Measurements from ENCODE around the gene CYP27C1. TPM values are rescaled to one million over a fixed set of nuclear protein-coding genes. Genes with fewer than 3 reads are reported as not detected.

The CYP27C1 gene
- total RNA-seq, 4 donors from 2014 or later: 0.24 to 0.44 (median 0.37) TPM; not detected in 1

GRCh38 chr2:127182626-127183458 lies 37.3 kb downstream of the CYP27C1 start:
- no peak for ATAC-seq (ENCODE audit: low FRiP score)

GRCh38 chr2:127181851-127182250 lies 38.2 kb downstream of the CYP27C1 start:
- ATAC-seq (ENCODE audit: low FRiP score) (no peak), DNase-seq (ENCODE audit: low spot score) (no peak)
- no peak for TF ChIP-seq CTCF (IDR thresholded peaks at IDR 0.05)

More at GRCh38 chr2:127182626-127183458, 37.3 kb downstream of the CYP27C1 start:
- TF ChIP-seq CTCF (IDR thresholded peaks at IDR 0.05): no peak
- DNase-seq (ENCODE audit: low spot score): no peak

GRCh38 chr2:127179766-127180165 lies 40.3 kb downstream of the CYP27C1 start:
- ATAC-seq (ENCODE audit: low FRiP score): no peak
- DNase-seq (ENCODE audit: low spot score): no peak
- TF ChIP-seq CTCF (IDR thresholded peaks at IDR 0.05): no peak

- DNase-seq (ENCODE audit: low spot score) (no peak), ATAC-seq (ENCODE audit: low FRiP score) (no peak)
- TF ChIP-seq CTCF (IDR thresholded peaks at IDR 0.05): no peak
Observed at GRCh38 chr2:127177617-127178263, 42.4 kb downstream of the CYP27C1 start.

GRCh38 chr2:127176371-127177311 lies 43.5 kb downstream of the CYP27C1 start:
- no peak for TF ChIP-seq CTCF (IDR thresholded peaks at IDR 0.05)
- no peak for DNase-seq (ENCODE audit: low spot score)
- ATAC-seq (ENCODE audit: low FRiP score): peak; percentile 69

- no peak for ATAC-seq (ENCODE audit: low FRiP score)
- TF ChIP-seq CTCF (IDR thresholded peaks at IDR 0.05): no peak
- DNase-seq (ENCODE audit: low spot score): no peak
Observed at GRCh38 chr2:127175751-127176354, 44.2 kb downstream of the CYP27C1 start.
